Measurements from ENCODE around the gene DFFA. TPM values are rescaled to one million over a fixed set of nuclear protein-coding genes. Genes with fewer than 3 reads are reported as not detected.

The DFFA gene
- total and polyA plus RNA-seq, 9 of the 15 experiments (the other 6 are each of a cell fraction or from before 2014, with no cell fraction given) = 39.6 to 74.8 (median 59.2) TPM

DNA sequence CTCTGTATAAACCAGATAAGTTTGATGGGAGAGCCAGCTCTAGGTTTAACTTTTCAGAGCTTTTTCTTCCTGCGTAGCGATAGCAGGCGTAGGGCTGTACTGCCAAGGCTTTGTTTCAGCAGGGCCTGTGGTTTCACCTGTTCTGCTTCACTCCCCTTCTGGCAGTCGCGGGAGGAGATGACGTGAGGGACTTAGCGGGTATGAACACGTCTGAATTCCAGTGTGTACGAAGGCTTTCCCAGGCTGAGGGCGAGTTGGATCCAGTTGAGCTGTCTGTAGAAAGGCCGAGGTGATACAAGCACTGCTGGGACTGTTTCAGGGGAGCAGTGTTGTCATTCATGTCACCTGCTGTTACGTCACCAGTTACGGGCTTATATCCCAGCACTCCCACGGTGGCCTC lies 23.6 kb upstream of the DFFA start (continued):
- TF ChIP-seq CEBPG (CRISPR knock-in tag; IDR thresholded peaks at IDR 0.05) (no peak), CEBPG (tag; conservative IDR thresholded peaks at IDR 0.05 in 1 of 2, IDR thresholded peaks at IDR 0.05 in 1 of 2) (no peak), HEY1 (CRISPR knock-in tag; IDR thresholded peaks at IDR 0.05; ENCODE audit: borderline replicate concordance) (no peak), CREB1 (IDR thresholded peaks at IDR 0.05) (no peak), CREB1 (CRISPR knock-in tag; IDR thresholded peaks at IDR 0.05) (no peak), HDAC8 (tag; IDR thresholded peaks at IDR 0.05) (no peak), NFE2L1 (tag; IDR thresholded peaks at IDR 0.05; ENCODE audit: borderline replicate concordance, low read depth) (no peak)

DNA sequence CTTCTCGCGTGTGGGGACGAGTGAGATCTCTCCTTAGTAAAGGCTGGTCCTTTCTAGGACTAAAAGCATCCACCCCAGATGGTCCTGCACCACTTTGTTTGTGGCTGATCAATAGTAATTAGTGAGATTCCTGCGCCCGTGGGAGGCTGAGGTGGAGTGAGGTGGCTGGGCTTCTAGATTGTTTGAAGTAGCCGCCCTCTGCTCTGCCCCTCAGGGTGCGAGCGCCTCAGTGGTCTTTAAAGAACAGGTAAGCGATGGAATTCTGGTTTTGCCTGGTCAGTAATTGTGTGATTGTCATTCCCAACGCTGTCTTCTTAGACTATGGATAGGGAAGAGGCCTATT lies 23.1 kb upstream of the DFFA start:
- H3K79me2 ChIP-seq (ENCODE audit: control insufficient read depth, insufficient read depth, low read length) = peaks cover 88% of the 10 kb centered on the region

More for the DNA sequence above, 23.1 kb upstream of the DFFA start:
- H3K36me3 ChIP-seq (ENCODE audit: control insufficient read depth, insufficient read depth, low read length) = peaks cover 33% of the 10 kb centered on the region
- H2AFZ ChIP-seq (ENCODE audit: low read depth, low read length) = no peak overlapping the region
- H3K4me2 ChIP-seq (ENCODE audit: insufficient read depth, low read length) = no peak overlapping the region
- WGBS (ENCODE audit: insufficient coverage, low coverage, missing lambda C conversion rate) = 83% methylated on average over 10 of the region's 10 CpGs
- no peaks in the 10 kb centered on the region for H3K27me3 ChIP-seq (ENCODE audit: control insufficient read depth in 2 of 2, insufficient read depth in 2 of 2, low read length in 2 of 2)
- TF ChIP-seq IFI16 (CRISPR knock-in tag; IDR thresholded peaks at IDR 0.05) (no peak), E2F3 (CRISPR knock-in tag; IDR thresholded peaks at IDR 0.05) (no peak)
- peak overlapping the region in 1 of 2 experiments; percentile 7; a peak in 1 of 4 replicates for H3K9ac ChIP-seq (ENCODE audit: insufficient read depth in 1 of 2, low read depth in 2 of 2, low read length in 2 of 2)
- intact Hi-C loops (cut with micrococcal nuclease) (loop anchor here (2.0 kb wide), 1 partner anchor 21 kb away; the partner anchor contains the start of gene PEX14), in situ Hi-C loops (cut with MboI) (loop anchor here (5.0 kb wide), 1 partner anchor 118 kb away; no protein-coding TSS in a partner anchor)
- H3K4me1 ChIP-seq (replicated peaks in 1 of 2; ENCODE audit: control insufficient read depth in 2 of 2, insufficient read depth in 2 of 2, low read length in 2 of 2) = peaks cover 0 to 3% of the 10 kb centered on the region in 2 experiments; a peak in 2 of 5 replicates
- H3K4me3 ChIP-seq = no peak overlapping the region
- BruUV-seq (replicated peaks) = no TSS peak
- no peaks in the 10 kb centered on the region for H3K9me1 ChIP-seq (ENCODE audit: control insufficient read depth, insufficient read depth, low read length)
- no peak overlapping the region; the same call in 2 of the 3 replicates for H3K27ac ChIP-seq (ENCODE audit: extremely low read depth, low read depth, low read length)
- no peak for ATAC-seq
- ChIA-PET CTCF (ENCODE audit: low intra/inter-chr PET ratio) (interaction anchor here (0.6 to 7.1 kb wide), 4 partner anchors 10 to 1149 kb away, joined by 3 to 95 read pairs (median 18); partner anchors contain the start of gene CENPS), POLR2A (interaction anchor here (0.6 to 2.5 kb wide), 8 partner anchors 17 to 596 kb away, joined by 3 to 27 read pairs (median 3); partner anchors contain the start of gene CENPS)
- peaks cover 48% of the 10 kb centered on the region for H4K20me1 ChIP-seq (replicated peaks; ENCODE audit: control insufficient read depth, insufficient read depth, low read length)
- FAIRE-seq = no peak
- DNase-seq (ENCODE audit: extremely low read depth in 1 of 4, low spot score in 3 of 4) = no peak
- H3K9me3 ChIP-seq (replicated peaks; ENCODE audit: control insufficient read depth, insufficient read depth, low read depth, low read length) = no peaks in the 10 kb centered on the region

Measured in K562 (cell line).